Neural progenitor cell (in vitro differentiated cells): Measurements from ENCODE around the gene PBX2. TPM values are rescaled to one million over a fixed set of nuclear protein-coding genes. Genes with fewer than 3 reads are reported as not detected.

ENCODE experiments used
- DNase-seq: peaks from one replicate; pipeline ENCODE4 v3.0.0-alpha.2; 2016; ENCODE audit warnings: low spot score
- H2AFZ ChIP-seq: fragments of 200-600 bp; sonication (generic); replicated peaks from 2 replicates; pipeline ENCODE4 v1.6.1; 2016; ENCODE audit warnings: antibody characterized with exemption
- H3F3A ChIP-seq: fragments of 200-600 bp; sonication (generic); 2 replicates; pipeline ENCODE4 v1.6.1; 2016; ENCODE audit warnings: antibody characterized with exemption, low read depth
- H3K27ac ChIP-seq: fragments of 200-600 bp; sonication (generic); 2 replicates; pipeline ENCODE4 v1.5.1; 2016; ENCODE audit warnings: mild to moderate bottlenecking
- H3K27me3 ChIP-seq: fragments of 200-600 bp; sonication (generic); 2 replicates; pipeline ENCODE4 v1.6.1; 2016; ENCODE audit warnings: mild to moderate bottlenecking, moderate library complexity
- H3K36me3 ChIP-seq: fragments of 200-600 bp; sonication (generic); 2 replicates; pipeline ENCODE4 v1.5.1; 2016
- H3K4me1 ChIP-seq: fragments of 200-600 bp; sonication (generic); 2 replicates; pipeline ENCODE4 v1.6.1; 2016; ENCODE audit warnings: mixed run types
- H3K4me2 ChIP-seq: fragments of 200-600 bp; sonication (generic); 2 replicates; pipeline ENCODE4 v1.6.1; 2016
- H3K4me3 ChIP-seq: fragments of 200-600 bp; sonication (generic); 2 replicates; pipeline ENCODE4 v1.5.1; 2016
- H3K79me2 ChIP-seq: fragments of 200-600 bp; sonication (generic); 2 replicates; pipeline ENCODE4 v1.6.1; 2016; ENCODE audit warnings: low read depth
- H3K9ac ChIP-seq: fragments of 200-600 bp; sonication (generic); 2 replicates; pipeline ENCODE4 v1.6.1; 2016
- H3K9me3 ChIP-seq: fragments of 200-600 bp; sonication (generic); 2 replicates; pipeline ENCODE4 v1.5.1; 2016; ENCODE audit warnings: low read depth
- H4K20me1 ChIP-seq: fragments of 200-600 bp; sonication (generic); 2 replicates; pipeline ENCODE4 v1.6.1; 2016; ENCODE audit warnings: low read depth
- H3K27ac Mint-ChIP-seq: 3 replicates; pipeline ENCODE4 v1.8.0; 2021; ENCODE audit warnings: mixed read lengths
- H3K27me3 Mint-ChIP-seq: 2 replicates; pipeline ENCODE4 v1.8.0; 2022; ENCODE audit warnings: low read depth, mild to moderate bottlenecking, inconsistent platforms, moderate library complexity, mixed read lengths; ENCODE audit not compliant: insufficient read depth
- H3K36me3 Mint-ChIP-seq: 3 replicates; pipeline ENCODE4 v1.8.0; 2021; ENCODE audit warnings: mixed read lengths
- H3K4me1 Mint-ChIP-seq: 3 replicates; pipeline ENCODE4 v1.8.0; 2021; ENCODE audit warnings: mixed read lengths
- H3K4me3 Mint-ChIP-seq: 3 replicates; pipeline ENCODE4 v1.8.0; 2021; ENCODE audit warnings: mild to moderate bottlenecking, moderate library complexity, mixed read lengths
- H3K9me3 Mint-ChIP-seq: 3 replicates; pipeline ENCODE4 v1.8.0; 2020; ENCODE audit warnings: mixed read lengths
- EZH2 ChIP-seq: fragments of 200-600 bp; sonication (generic); IDR thresholded peaks from 2 replicates; pipeline ENCODE4 v1.6.1; 2017; ENCODE audit warnings: antibody characterized with exemption, mild to moderate bottlenecking, moderate library complexity
- EZH2phosphoT487 ChIP-seq: fragments of 200-600 bp; sonication (generic); IDR thresholded peaks from 2 replicates; pipeline ENCODE4 v1.6.1; 2017; ENCODE audit warnings: antibody characterized with exemption
- total RNA-seq: library from RNA; depleted of rRNA; stranded (reverse); fragments of >200 nt; gene quantifications from 2 replicates; pipeline ENCODE4 v1.2.3, GENCODE V29; 2015; ENCODE audit warnings: low replicate concordance
- TF ChIP-seq, protein P1 (sequence below): fragments of 200-600 bp; sonication (generic); IDR thresholded peaks from 2 replicates; pipeline ENCODE4 v1.5.1; 2017; ENCODE audit warnings: antibody characterized with exemption, mild to moderate bottlenecking

Gene PBX2
- total RNA-seq, 1 donor from 2014 or later: 53.3 TPM

DNA sequence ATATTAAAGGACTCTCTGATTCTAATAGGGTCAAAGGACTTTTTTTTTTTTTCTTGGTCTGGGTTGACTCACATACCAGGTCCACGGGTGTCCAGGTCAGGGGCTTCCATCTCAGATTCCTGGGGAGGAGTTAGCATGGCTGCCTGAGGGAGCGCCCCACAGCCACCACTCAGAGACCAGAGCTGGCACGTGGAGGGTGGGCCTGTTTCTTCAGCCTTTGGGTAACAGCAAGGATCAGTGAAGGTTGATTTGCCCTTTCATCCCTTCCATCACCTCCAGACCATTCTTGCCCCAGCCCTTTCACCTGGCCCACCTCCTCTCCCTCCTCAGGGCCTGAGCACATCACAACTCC lies 8.3 kb upstream of the PBX2 start:
- Mint-ChIP-seq H3K27ac (no peak overlapping the region), H3K4me3 (no peak overlapping the region), H3K27me3 (peaks cover 2% of the 10 kb centered on the region), H3K9me3 (no peaks in the 10 kb centered on the region), H3K36me3 (peaks cover 2% of the 10 kb centered on the region), H3K4me1 (peaks cover 48% of the 10 kb centered on the region)
- no peak for DNase-seq
- Histone ChIP-seq H3K27me3 (no peaks in the 10 kb centered on the region), H3K36me3 (no peaks in the 10 kb centered on the region), H3K4me2 (no peak overlapping the region), H4K20me1 (no peaks in the 10 kb centered on the region), H3K4me1 (peaks cover 18% of the 10 kb centered on the region), H3K27ac (no peak overlapping the region), H3K9ac (no peak overlapping the region), H3F3A (peaks cover 22% of the 10 kb centered on the region), H3K4me3 (no peak overlapping the region), H3K79me2 (no peaks in the 10 kb centered on the region), H3K9me3 (no peaks in the 10 kb centered on the region), H2AFZ (no peak overlapping the region)
- TF ChIP-seq EZH2 (no peak), EZH2phosphoT487 (no peak)
- TF ChIP-seq, protein P1, sequence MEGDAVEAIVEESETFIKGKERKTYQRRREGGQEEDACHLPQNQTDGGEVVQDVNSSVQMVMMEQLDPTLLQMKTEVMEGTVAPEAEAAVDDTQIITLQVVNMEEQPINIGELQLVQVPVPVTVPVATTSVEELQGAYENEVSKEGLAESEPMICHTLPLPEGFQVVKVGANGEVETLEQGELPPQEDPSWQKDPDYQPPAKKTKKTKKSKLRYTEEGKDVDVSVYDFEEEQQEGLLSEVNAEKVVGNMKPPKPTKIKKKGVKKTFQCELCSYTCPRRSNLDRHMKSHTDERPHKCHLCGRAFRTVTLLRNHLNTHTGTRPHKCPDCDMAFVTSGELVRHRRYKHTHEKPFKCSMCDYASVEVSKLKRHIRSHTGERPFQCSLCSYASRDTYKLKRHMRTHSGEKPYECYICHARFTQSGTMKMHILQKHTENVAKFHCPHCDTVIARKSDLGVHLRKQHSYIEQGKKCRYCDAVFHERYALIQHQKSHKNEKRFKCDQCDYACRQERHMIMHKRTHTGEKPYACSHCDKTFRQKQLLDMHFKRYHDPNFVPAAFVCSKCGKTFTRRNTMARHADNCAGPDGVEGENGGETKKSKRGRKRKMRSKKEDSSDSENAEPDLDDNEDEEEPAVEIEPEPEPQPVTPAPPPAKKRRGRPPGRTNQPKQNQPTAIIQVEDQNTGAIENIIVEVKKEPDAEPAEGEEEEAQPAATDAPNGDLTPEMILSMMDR: no peak

DNA sequence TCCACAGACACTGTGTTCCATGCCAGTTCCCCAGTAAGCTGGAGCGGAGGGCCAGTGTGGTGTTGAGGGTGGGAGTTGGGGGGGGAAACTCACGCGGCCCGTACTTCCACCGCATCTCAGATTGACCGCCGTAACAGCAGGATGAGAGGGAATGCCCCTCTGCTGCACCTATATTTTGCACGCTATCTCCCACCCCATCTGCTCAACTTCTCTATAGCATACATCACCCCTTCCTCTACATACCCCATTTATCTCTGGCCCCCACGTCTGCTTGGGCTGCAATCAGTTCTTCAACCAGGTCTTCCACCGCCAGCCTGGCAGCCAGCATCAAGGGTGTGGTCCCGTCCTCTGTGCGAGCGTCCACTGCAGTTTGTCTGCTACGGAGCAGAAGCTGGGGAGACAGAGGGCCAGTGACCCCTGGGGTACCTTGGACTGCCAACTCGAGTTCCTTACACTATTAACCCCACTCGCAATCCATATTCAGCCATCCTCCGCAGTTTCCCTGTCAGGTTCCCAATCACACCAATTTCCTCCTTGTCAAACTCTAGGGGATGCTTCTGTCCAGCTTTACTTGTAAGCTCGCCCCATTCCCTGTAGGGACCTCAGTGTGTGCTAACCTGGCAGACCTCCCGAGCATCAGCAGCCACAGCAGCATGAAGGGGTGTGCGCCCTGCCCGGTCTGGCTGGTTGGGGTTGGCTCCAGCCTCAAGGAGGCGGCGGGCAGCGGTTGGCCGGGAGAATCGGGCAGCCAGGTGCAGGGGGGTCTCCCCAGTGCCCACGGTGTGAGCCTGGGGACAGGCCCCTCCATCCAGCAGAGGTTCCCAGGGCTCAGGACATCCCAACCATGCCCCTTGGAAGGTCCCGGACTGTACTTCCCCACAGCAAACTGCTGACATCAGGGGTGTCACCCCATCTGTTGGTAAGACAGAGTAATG lies 6.9 kb upstream of the PBX2 start:
- DNase-seq: peak; percentile 29
- Mint-ChIP-seq H3K27ac (peak overlapping the region; percentile 99), H3K36me3 (peaks cover 2% of the 10 kb centered on the region), H3K27me3 (peaks cover 2% of the 10 kb centered on the region), H3K4me3 (peak overlapping the region; percentile 93), H3K4me1 (peaks cover 47% of the 10 kb centered on the region), H3K9me3 (no peaks in the 10 kb centered on the region)
- H3K9ac ChIP-seq: peak overlapping the region; percentile 91
- H3K4me2 ChIP-seq: peak overlapping the region; percentile 86
- no peaks in the 10 kb centered on the region for H3K9me3 ChIP-seq
- no peaks in the 10 kb centered on the region for H3K36me3 ChIP-seq
- H3K27me3 ChIP-seq: no peaks in the 10 kb centered on the region
- H3K4me1 ChIP-seq: peaks cover 22% of the 10 kb centered on the region
- TF ChIP-seq EZH2 (no peak), EZH2phosphoT487 (no peak)
- TF ChIP-seq, protein P1: no peak
- peaks cover 22% of the 10 kb centered on the region for H3F3A ChIP-seq
- no peaks in the 10 kb centered on the region for H3K79me2 ChIP-seq
- peak overlapping the region; percentile 70 for H3K4me3 ChIP-seq
- H2AFZ ChIP-seq: peak overlapping the region; percentile 14
- no peaks in the 10 kb centered on the region for H4K20me1 ChIP-seq
- H3K27ac ChIP-seq: peak overlapping the region; percentile 99

DNA sequence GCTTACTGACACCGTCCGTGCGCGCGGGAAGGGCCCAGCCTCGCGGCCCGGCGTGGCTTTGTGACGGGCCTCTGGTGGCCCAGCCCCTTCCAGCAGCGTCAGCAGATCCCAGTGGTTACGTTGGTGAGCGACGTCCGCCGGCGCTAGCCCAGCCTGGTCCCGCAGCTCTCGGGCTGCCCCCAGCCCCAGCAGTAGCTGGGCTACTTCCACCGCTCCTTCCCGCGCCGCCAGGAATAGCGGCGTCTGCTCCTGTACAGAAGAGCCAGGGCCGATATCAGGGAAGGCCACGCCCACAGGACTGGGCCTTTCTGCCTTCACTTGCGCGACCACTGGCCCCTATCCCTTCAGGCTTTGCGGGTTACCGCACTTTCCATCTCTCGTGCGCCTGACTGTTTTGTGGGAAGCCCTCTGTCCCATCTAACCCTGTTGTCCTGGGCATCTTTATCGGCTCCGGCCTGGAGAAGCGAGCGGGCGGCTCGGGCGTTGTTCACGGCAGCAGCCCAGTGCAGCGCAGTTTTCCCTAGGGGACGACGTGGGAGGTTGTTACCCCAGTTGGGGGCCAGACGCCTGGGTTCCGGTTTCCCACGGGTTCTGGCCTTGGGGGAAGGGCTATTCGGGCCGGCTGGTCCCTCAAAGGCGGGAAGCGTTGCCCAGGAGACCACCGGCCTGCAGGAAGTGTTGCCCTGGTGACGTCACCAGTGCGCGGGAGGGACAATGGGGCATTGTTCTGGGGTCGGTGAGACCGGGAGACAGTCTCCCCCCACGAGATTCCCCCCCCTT lies 6.1 kb upstream of the PBX2 start:
- Mint-ChIP-seq H3K4me3 (peak overlapping the region; percentile 93), H3K9me3 (no peaks in the 10 kb centered on the region), H3K27ac (peak overlapping the region; percentile 99), H3K36me3 (peaks cover 2% of the 10 kb centered on the region), H3K4me1 (peaks cover 47% of the 10 kb centered on the region), H3K27me3 (peaks cover 2% of the 10 kb centered on the region)
- DNase-seq: peak; percentile 93
- Histone ChIP-seq H3K79me2 (peaks cover 3% of the 10 kb centered on the region), H3K36me3 (no peaks in the 10 kb centered on the region), H3F3A (peaks cover 25% of the 10 kb centered on the region), H3K9me3 (no peaks in the 10 kb centered on the region), H4K20me1 (no peaks in the 10 kb centered on the region), H3K4me3 (peak overlapping the region; percentile 70), H3K27me3 (no peaks in the 10 kb centered on the region), H3K27ac (peak overlapping the region; percentile 99), H3K4me1 (peaks cover 25% of the 10 kb centered on the region), H3K4me2 (peak overlapping the region; percentile 86), H2AFZ (peak overlapping the region; percentile 14), H3K9ac (peak overlapping the region; percentile 91)
- TF ChIP-seq, protein P1: no peak
- TF ChIP-seq EZH2 (no peak), EZH2phosphoT487 (no peak)
